Stimulated activated CD4-positive, alpha-beta T cell treated with anti-CD3 and anti-CD28 coated beads, Interleukin-15, amount 100 ng/mL, for 24 hours (primary cell): ENCODE measurements around the gene ZSWIM5.
"Not testable (repeated sequence)": the region's sequence is repeated elsewhere in the genome, so short reads cannot be mapped to it uniquely, and the experiment has no call there.

ENCODE experiments used
- DNase-seq: peaks from one replicate; pipeline ENCODE4 v3.0.0-alpha.2; 2020

The ZSWIM5 gene

DNA sequence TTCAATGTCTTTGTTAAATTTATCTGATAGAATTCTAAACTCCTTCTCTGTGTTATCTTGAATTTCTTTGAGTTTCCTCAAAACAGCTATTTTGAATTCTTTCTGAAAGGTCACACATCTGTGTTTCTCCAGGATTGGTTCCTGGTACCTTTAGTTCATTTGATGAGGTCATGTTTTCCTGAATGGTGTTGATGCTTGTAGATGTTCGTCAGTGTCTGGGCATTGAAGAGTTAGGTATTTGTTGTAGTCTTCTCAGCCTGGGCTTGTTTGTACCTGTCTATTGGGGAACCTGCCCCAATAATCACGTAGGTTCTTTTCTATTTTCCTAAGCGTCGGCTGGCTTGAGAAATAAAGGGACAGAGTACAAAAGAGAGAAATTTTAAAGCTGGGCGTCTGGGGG lies 129.4 kb downstream of the ZSWIM5 start:
- not testable (repeated sequence) for DNase-seq

DNA sequence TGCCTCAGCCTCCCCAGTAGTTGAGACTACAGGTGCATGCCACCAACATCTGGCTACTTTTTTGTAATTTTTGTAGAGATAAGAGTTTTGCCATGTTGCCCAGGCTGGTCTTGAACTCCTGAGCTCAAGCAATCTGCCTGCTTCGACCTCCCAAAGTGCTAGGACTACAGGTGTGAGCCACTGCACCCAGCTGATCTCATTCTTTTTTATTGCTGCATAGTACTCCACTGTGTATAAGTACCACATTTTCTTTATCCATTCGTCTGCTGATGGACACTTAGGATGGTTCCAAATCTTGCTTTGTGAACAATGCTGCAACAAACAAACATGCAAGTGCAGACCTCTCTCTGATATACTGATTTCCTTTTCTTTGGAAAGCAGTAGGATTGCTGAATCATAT lies 134.8 kb downstream of the ZSWIM5 start:
- DNase-seq: no peak

DNA sequence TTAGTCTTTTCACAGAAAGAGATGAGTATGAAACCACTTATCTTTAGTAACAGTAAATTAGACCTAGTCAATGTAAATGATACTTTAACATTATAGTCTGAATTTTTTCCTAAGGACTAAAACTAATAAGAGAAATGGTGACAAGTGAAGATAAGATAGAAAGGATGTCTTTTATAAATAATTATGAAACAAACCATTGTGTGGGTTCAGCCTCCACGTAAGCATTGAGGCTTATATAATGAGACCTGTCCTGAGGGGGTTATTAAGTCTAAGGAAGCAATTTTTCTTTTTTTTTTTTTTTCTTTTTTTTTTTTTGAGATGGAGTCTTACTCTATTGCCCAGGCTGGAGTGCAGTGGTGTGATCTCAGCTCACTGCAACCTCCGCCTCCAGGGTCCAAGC lies 138.6 kb downstream of the ZSWIM5 start:
- no peak for DNase-seq

DNA sequence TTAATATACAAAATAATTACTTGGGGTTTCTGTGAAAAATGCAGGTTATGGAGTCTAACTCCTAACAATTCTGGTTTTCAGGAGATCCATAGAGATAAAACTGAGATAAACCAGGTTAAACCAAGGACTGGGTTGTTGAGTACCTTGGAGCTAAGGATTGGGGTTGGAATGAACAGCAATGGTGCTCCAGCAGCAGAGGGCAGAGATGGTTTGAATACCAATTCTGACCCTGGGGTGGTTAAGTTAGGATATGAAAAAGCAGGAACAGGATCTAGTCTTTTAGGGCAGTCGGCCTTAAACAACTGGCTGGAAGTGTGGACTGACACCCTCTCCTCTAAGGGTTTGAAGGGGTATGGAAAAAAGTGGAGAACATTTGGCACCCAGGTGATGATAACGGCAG lies 141.3 kb downstream of the ZSWIM5 start:
- no peak for DNase-seq

DNA sequence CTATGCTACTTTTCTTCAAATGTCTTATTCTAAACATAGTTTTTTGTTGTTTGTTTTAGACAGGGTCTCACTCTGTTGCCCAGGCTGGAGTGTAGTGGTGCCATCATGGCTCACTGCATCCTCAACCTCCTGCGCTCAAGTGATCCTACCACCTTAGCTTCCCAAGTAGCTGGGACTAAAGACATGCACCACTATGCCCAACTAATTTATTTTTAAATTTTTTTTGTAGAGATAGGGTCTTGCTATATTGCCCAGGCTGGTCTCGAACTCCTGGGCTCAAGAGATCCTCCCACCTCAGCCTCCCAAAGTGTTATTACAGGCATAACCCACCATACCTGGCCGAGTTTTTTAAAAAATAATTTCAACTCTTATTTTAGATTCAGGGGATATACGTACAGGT lies 143.9 kb downstream of the ZSWIM5 start:
- DNase-seq: not testable (repeated sequence)

DNA sequence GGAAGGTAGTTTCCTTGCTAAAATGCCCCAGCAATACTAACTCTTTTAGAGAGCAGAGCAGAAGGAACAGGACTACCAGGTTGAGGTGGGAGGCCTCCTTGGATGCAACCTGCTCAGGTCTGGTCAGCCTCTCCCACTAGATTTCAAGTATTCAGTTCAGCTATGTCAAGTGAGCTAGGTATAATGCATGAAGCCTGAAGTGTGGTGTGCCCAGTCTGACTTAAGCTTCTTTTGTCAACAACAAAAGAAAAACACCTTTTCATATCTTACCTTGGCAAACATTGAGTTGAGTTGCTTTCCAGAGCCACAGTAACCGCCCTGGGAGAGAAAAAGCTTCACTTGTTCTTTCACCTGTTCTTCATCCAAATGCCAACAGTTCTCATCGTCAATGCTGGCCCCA lies 146.6 kb downstream of the ZSWIM5 start:
- no peak for DNase-seq

DNA sequence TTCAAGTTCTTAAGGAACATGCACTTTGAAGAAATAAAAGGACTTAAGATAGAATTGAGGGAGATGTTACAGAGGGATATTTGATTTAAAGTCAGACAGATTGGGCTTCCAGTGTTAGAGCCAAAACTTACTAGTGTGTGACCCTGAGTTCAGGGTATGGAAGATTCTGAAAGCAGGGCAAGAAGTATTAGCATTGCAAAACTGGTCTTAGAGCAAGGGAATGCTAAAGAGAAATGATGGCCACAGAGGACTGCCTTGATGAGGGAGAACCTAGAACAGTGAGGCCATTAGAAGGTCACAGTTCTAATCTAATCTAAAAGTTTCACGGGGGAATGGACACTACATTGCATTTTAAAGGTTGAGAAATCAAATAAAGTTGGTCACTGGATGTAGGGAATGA lies 148.9 kb downstream of the ZSWIM5 start:
- DNase-seq: no peak

DNA sequence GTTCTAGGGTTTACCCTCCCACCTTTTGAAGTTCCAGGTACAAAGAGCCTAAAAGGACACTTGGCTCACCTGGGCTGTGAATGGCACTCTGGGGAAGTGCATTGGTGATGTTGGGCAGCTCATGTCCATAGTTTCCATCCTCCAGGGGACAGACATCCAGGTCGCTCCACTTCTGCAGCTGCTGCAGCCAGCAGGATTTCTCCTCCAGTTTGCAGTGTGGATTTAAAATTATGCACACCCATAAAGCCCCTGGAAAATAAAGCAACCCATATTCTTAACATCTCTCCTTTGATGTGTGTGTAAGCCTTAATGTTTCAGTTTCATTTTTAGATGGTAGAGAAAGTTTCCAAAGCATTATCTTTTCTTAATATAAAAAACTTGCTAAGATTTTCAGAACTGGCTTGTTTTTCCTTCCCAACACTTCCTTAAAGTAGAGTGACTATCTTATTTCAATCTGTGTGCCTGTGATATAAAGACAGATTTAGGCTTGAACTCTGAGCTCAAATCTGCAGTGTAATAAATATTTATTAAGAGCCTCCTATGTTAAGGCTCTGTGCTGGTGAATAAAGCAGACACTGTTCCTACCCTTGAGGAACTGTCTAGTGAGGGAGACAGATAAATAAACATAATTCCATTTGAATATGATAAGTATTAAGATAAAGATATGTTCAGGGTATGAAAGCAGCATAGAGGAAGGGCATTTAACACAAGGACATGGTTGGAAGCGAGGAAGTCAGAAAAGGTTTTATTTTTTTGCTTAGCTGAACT lies 155.2 kb downstream of the ZSWIM5 start:
- no peak for DNase-seq

DNA sequence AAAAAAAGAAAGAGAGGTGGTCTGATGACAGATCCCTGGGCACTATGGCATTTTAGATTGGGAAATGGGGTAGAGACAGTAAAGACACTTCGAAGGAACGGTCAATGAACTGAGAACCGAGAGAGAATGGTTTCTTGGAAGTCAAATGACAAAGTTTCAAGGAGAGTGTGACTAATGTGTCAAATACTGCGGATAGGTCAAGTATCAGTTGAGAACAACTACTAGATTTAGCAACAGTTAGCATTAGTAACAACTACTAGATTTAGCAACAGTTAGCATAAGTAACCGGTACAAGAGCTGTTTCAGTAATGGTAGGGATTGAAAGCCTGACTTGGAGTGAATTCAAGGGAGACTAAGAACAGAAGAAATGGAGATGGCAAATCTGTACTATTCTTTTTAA lies 159.4 kb downstream of the ZSWIM5 start:
- DNase-seq: no peak

DNA sequence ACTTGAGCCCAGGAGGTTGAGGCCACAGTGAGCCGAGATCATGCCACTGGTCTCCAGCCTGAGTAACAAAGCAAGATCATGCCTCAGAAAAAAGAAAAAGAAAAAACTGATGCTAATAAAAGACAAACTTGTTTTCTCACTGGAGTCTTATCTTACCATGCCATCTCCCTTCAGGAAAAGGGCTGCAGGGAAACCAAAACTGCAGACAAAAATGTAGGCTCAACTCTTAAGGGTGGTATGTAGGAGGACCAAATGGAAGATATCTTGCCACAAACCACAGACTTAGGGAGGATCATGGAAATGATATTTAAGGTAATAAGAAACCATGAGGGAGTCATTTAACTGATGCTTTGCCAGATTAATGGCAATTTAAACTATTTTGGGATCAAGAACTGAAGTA lies 161.5 kb downstream of the ZSWIM5 start:
- DNase-seq: no peak

DNA sequence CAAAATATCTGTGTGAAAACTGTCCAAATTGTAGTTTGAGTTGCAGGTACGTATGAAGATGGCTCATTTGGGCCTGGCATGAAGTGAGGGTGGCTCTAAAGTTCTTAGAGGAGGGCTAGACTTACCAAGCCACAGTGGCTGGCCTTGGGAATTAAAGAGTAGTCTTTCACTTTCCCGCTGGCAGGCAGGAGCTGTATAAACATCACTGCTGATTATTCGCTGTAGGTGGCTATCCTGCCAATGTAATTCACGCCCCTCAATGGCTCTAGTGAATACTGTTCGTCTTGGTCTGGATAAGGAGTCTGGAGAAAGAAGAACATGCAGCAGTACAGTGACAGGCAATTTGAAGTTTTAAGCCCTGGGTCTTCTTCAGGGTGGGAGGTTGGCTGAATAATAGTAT lies 163.3 kb downstream of the ZSWIM5 start:
- no peak for DNase-seq

DNA sequence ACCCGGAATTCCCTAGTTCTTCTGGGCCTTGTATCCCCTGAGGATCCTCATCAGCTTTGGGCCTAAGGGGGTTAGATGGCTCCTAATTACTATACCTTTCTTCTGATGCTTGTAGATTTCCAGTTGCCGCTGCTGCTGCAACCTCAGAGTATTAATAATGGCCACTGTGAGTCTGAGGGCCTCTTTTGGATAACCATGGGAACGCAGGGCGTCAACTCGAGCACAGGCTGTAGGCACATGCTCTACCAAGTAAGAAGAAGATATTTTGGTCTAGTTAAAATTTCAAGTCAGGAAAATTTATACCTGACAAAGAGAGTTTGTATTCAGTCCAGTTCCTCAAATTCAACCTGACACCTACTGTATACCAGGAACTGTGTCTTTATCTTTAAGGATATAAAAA lies 166.1 kb downstream of the ZSWIM5 start:
- no peak for DNase-seq

DNA sequence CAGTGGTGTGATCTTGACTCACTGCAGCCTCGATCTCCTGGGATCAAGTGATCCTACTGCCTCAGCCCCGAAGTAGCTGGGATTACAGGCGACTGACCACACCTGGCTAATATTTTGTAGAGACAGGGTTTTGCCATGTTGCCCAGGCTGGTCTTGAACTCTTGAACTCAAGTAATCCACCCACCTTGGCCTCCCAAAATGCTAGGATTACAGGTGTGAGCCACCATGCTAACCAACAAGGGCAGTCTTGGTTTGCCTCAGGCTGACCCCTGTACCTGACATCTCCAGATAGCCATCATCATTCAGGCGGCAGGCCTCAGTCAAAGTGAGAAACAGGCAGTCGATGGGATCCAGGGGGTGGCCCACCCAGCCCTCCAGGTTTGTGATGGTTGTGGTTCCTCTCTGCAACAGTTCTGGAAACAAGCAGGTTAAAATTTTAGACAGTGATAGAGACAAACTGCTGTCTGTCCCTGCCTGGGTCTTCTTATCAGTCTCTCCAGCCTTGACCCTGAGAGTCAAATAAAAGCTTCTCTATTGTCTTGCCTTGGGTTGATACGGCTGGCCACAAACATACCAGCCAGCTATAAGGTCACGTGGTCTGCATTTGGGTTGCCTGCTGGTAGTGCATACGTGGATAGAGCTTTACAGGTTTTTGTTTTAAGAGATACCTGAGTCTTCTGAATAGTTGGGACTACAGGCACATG lies 167.6 kb downstream of the ZSWIM5 start:
- DNase-seq: no peak

DNA sequence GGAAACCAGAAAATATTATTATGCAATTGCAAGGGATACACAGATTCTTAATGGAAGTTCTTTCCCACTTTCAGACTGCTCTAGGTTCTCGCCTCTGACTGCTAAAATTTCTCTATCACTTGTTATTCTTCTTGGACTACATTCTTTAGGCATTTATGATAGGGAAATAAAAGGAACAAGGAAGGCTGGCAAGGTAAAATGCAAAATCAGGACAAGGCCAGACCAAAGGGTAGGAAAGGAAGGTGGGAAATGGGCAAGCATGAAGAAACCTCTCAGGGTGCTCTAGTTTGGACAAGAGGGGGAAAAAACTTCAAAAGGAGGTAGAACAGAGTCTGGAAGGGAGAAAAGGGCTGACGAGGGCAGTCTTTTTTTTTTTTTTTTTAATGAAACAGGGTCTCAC lies 168.2 kb downstream of the ZSWIM5 start:
- DNase-seq: no peak

DNA sequence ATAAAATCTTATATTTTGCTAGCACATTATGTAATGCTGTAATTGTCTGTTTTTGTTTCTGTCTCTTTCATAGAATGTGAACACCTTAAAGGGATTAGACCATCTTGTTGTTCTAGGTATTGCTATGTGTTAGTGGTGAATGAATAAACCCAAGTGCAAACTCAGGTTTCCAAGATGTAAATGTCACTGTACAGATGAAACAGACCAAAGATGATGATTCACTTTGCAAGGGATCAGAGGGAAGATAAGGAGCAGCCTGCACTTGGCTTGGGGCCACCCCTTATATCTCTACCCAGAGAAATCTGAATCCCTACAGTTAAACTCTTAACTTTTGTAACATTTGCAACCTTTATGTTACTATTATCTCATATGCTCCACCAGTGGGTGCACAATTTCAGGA lies 168.9 kb downstream of the ZSWIM5 start:
- peak; percentile 23 for DNase-seq

DNA sequence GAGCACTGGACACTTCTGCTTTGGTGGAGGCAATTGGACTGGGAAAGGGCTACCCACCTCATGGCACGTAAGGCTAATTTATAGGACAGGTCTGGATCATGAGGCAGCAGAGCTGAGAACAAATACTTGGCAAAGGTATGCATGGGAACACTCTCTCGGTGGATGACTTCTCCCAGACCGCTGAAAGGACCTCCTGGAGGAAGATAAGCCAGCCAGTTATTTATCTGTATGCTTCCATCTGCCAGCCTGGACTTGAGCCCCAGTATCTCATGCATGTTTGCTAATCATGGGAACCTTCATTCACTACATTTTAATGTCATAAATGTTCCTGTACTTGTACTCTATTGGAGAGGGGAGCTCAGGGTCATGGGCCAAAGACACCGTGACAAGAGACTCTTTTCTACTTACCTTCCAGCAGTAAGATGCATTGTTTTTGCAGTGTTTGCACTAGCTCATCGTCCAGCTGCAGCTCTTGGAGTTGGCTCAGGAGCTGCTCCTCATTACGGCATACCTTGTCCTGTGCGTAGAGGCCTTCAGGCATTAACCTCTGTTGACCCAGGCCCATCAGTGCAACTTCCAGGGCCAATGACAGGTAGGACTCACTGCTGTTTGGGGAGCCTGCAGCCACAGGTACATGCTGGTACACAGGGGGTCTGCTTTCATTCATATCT lies 170.6 kb downstream of the ZSWIM5 start:
- no peak for DNase-seq

DNA sequence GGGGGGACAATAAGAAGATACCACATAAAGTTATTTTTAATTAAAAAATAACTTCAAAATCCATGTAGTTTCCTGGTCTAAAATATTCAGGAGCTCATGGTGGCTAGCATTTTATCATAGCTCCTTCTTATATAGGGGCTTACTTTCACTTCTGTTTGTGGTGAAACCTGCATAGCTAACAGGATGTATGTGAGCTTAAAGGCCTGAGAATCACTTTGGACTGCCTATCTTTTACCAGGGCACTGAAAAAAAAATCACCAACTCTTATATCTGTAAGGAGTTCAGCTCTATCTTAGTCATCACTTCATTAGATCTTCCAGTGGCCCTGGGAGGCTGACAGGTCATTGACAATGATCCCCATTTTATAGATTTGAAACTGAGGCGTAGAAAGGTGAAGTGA lies 173.0 kb downstream of the ZSWIM5 start:
- no peak for DNase-seq

DNA sequence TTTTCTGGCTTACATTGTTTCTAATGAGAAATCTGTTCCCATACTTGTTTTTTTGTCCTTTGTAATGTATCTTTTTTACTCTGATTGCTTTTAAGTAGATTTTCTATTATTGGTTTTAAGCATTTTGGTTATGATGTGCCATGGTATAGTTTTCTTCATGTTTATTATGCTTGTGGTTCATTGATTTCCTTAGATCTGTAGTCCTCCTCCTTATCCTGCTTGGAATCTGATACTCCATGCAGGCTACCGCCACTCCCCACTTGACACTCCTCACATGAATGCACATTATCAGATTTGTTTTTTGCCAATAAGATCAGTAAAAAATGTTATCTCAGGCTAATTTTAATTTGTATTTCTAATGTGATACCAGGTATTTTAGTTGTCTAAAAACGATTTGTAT lies 173.6 kb downstream of the ZSWIM5 start:
- DNase-seq: no peak

DNA sequence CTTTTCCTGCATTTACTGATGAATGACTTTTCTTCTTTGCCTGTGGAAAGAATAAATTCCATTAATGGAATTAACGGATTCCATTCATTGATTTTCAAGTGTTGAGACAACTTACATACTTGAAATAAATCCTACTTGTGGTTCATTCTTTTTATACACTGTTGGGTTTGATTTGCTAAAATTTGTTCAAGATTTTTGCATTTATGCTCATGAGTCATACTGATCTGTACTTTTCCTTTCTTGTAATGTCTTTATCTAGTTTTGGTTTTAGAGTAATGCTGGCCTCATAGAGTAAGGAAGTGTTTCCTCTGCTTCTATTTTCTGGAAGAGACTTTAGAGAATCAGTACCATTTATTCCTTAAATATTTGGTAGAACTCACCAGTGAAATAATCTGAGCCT lies 180.0 kb downstream of the ZSWIM5 start:
- no peak for DNase-seq

DNA sequence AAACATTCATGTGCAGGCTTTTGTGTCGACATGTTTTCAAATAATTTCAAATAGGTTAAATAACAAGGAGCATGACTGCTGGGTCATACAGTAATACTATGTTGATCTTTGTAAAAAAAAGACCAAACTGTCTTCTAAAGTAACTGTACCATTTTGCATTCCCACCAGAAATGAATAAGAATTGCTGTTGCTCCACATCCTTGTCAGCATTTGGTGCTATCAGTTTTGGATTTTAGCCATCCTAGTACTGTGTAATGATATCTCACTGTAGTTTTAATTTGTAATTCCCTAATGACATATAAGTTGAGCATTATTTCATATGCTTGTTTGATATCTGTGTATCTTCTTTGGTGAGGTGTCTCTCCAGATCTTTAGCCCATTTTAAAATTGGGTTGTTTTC lies 182.7 kb downstream of the ZSWIM5 start:
- no peak for DNase-seq

DNA sequence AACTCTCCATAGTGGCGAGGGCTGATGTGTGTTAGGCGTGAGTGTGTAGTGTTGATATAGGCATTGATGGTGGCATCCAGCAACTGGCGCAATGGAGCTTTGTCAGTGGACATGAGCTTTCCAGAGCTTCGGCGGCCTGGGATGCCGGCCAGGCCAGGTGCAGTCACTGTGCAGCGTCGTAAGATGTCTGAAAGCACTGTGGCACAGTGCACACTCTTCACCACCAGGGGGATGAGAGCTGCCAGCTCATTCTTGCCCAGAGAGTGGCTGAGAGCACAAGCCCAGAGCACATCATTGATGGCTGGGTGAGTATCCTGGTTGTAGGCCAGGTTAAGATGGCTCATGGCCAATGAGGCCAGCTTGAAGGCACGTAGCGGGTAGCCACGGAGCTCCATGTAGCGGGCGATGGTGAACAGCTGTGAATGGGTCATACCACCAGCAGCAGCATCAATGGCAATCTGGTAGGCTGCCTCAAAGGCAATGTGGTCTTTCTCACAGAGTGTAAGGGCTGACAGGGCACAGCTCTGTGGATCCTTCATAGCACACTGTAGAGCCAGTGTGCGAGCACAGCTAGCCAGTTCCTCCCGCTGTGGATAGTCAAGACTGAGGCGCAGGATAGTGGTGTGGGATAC lies 187.7 kb downstream of the ZSWIM5 start:
- DNase-seq: peak; percentile 76

DNA sequence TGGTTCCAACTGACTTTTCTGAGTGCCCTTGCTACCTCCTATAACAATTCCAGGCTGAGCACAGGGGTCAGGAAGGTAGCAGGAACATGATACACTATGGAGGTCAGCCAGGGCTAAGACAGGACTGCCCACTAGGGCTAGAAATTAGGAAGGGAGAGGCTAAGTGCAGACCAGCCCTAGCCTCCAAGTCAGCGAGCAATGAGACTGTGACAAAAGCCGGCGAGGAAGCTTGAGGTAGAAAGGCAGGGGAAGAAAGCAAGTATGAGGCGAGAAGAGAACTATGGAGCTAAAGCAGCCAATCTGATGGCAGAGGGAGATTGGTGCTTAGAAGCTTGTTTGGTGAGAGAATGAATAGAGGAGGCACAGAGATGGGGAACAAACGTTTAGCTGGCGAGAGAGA lies 189.6 kb downstream of the ZSWIM5 start:
- no peak for DNase-seq

DNA sequence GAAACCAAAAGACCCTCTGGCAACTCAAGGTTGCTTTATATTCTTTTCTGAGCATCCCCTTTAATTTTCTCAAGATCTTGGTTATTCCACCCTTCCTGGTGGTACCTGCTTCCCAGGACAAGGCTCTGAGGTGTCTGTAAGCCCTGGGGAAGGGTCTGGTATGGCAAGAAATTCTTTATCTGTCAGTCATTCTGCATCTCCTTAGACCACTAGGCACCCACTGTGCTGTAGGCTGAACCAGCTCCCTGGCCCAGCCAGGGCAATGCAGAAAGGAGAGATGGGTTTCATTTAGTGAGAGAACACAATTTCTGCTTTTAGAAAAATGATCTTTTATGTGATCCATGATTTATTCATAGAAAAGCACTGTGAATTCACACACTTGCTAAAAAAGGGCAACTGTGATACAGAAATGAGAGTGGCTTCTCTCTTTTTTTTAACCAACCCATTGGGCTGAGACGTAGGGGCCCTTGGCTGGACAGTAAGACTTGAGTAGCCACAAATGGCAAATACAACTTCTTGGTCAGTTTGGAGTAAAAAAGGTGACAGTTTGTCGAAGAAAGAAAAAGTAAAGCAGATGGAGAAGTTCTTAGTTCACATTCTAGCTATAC lies 190.2 kb downstream of the ZSWIM5 start:
- DNase-seq: no peak
